ENCODE measurements around the gene NDUFA7. TPM values are rescaled to one million over a fixed set of nuclear protein-coding genes. Genes with fewer than 3 reads are reported as not detected.
A peak's percentile ranks its signal among the peaks of the same experiment; 100 is the strongest.

The NDUFA7 gene
- polyA plus RNA-seq, 1 donor from 2014 or later: 37.3 TPM

DNA sequence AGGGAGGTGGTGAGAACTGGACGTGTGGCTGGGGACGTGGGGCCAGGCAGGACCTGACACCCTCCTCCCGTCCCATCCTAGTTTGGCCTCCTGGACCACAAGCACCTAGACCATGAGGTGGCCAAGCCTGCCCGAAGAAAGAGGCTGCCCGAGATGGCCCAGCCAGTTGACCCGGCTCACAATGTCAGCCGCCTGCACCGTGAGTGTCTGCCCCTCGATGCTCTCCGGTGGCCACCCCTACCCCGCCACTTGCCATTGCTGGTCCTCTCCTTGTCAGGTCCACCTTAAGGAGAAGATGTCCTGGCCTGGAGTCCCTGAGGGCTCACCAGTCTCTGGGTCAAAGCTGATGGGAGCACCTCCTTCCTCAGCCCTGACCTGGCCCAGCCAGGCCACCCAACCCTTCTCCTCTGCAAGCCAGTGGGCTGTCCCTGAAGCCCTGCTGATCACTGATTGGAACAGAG, 45.0 kb upstream of the NDUFA7 start:
- Histone ChIP-seq H2AFZ (ENCODE audit: low read depth, low read length) (no peak overlapping the region), H3F3A (ENCODE audit: insufficient read depth, low read length, poor library complexity, severe bottlenecking) (no peaks in the 10 kb centered on the region), H3K9me3 (ENCODE audit: low read length) (no peaks in the 10 kb centered on the region), H3K27ac (ENCODE audit: low read length) (no peak overlapping the region), H3K27me3 (ENCODE audit: insufficient read depth, low read depth, low read length) (peaks cover 45% of the 10 kb centered on the region), H3K4me2 (ENCODE audit: low read length) (no peak overlapping the region), H3K9me2 (ENCODE audit: insufficient read depth, low read length) (no peaks in the 10 kb centered on the region), H4K20me1 (ENCODE audit: insufficient read depth) (no peaks in the 10 kb centered on the region), H3K9ac (ENCODE audit: low read length) (no peak overlapping the region), H3K79me2 (replicated peaks; ENCODE audit: insufficient read depth, low read length) (no peaks in the 10 kb centered on the region), H3K36me3 (ENCODE audit: insufficient read depth, low read length) (no peaks in the 10 kb centered on the region), H3K4me3 (ENCODE audit: low read length) (no peak overlapping the region)
- TF ChIP-seq EZH2 (IDR thresholded peaks at IDR 0.05; ENCODE audit: borderline replicate concordance, insufficient read depth, low read length, poor library complexity, severe bottlenecking) (no peak), RAD21 (conservative IDR thresholded peaks at IDR 0.05) (no peak), EP300 (conservative IDR thresholded peaks at IDR 0.05; ENCODE audit: poor library complexity, severe bottlenecking) (no peak), TAF1 (IDR thresholded peaks at IDR 0.05; ENCODE audit: low read depth) (no peak), POLR2AphosphoS5 (IDR thresholded peaks at IDR 0.05) (no peak), MXI1 (conservative IDR thresholded peaks at IDR 0.05; ENCODE audit: poor library complexity, severe bottlenecking) (no peak), SMC3 (conservative IDR thresholded peaks at IDR 0.05; ENCODE audit: poor library complexity) (no peak)
- TF ChIP-seq, protein P1, sequence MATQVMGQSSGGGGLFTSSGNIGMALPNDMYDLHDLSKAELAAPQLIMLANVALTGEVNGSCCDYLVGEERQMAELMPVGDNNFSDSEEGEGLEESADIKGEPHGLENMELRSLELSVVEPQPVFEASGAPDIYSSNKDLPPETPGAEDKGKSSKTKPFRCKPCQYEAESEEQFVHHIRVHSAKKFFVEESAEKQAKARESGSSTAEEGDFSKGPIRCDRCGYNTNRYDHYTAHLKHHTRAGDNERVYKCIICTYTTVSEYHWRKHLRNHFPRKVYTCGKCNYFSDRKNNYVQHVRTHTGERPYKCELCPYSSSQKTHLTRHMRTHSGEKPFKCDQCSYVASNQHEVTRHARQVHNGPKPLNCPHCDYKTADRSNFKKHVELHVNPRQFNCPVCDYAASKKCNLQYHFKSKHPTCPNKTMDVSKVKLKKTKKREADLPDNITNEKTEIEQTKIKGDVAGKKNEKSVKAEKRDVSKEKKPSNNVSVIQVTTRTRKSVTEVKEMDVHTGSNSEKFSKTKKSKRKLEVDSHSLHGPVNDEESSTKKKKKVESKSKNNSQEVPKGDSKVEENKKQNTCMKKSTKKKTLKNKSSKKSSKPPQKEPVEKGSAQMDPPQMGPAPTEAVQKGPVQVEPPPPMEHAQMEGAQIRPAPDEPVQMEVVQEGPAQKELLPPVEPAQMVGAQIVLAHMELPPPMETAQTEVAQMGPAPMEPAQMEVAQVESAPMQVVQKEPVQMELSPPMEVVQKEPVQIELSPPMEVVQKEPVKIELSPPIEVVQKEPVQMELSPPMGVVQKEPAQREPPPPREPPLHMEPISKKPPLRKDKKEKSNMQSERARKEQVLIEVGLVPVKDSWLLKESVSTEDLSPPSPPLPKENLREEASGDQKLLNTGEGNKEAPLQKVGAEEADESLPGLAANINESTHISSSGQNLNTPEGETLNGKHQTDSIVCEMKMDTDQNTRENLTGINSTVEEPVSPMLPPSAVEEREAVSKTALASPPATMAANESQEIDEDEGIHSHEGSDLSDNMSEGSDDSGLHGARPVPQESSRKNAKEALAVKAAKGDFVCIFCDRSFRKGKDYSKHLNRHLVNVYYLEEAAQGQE (IDR thresholded peaks at IDR 0.05; ENCODE audit: borderline replicate concordance): no peak
- TF ChIP-seq, protein P2, sequence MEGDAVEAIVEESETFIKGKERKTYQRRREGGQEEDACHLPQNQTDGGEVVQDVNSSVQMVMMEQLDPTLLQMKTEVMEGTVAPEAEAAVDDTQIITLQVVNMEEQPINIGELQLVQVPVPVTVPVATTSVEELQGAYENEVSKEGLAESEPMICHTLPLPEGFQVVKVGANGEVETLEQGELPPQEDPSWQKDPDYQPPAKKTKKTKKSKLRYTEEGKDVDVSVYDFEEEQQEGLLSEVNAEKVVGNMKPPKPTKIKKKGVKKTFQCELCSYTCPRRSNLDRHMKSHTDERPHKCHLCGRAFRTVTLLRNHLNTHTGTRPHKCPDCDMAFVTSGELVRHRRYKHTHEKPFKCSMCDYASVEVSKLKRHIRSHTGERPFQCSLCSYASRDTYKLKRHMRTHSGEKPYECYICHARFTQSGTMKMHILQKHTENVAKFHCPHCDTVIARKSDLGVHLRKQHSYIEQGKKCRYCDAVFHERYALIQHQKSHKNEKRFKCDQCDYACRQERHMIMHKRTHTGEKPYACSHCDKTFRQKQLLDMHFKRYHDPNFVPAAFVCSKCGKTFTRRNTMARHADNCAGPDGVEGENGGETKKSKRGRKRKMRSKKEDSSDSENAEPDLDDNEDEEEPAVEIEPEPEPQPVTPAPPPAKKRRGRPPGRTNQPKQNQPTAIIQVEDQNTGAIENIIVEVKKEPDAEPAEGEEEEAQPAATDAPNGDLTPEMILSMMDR (IDR thresholded peaks at IDR 0.05; ENCODE audit: poor library complexity, severe bottlenecking): no peak

DNA sequence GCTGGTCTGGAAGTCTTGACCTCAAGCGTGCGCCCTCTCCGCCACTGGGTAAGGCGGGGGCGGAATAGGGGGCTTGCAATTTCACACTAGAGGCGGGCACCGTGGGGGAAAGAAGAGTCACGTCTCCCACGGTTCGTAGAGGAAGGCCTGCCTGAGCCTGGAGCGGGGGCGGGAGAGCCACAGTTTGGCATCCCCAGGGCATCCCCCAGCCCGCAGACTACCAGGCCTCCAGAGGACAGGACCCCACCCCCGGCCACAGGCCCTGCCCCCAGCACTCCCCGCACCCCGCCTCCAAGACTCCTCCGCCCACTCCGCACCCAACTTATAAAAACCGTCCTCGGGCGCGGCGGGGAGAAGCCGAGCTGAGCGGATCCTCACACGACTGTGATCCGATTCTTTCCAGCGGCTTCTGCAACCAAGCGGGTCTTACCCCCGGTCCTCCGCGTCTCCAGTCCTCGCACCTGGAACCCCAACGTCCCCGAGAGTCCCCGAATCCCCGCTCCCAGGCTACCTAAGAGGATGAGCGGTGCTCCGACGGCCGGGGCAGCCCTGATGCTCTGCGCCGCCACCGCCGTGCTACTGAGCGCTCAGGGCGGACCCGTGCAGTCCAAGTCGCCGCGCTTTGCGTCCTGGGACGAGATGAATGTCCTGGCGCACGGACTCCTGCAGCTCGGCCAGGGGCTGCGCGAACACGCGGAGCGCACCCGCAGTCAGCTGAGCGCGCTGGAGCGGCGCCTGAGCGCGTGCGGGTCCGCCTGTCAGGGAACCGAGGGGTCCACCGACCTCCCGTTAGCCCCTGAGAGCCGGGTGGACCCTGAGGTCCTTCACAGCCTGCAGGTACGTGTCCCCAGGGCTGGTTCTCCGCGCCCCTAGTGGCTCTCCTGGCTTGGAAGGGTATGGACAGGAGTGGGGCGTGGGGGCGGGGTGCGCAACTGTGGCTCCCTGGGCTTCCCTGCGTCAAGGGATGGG, 42.9 kb upstream of the NDUFA7 start, which contains the start of gene ANGPTL4:
TSS of gene ANGPTL4 (plus strand) at position 353 of the 969 bp plus-strand sequence. CDS start at position 520, 167 bp downstream.
- Histone ChIP-seq H3K27me3 (ENCODE audit: insufficient read depth, low read depth, low read length) (peaks cover 45% of the 10 kb centered on the region), H3K79me2 (replicated peaks; ENCODE audit: insufficient read depth, low read length) (no peaks in the 10 kb centered on the region), H3F3A (ENCODE audit: insufficient read depth, low read length, poor library complexity, severe bottlenecking) (no peaks in the 10 kb centered on the region), H3K4me2 (ENCODE audit: low read length) (no peak within 1 kb of the TSS), H3K36me3 (ENCODE audit: insufficient read depth, low read length) (no peaks in the 10 kb centered on the region), H2AFZ (ENCODE audit: low read depth, low read length) (no peak within 1 kb of the TSS), H3K27ac (ENCODE audit: low read length) (no peak within 1 kb of the TSS), H3K4me3 (ENCODE audit: low read length) (peak within 1 kb of the TSS; percentile 60), H3K9me3 (ENCODE audit: low read length) (no peaks in the 10 kb centered on the region), H4K20me1 (ENCODE audit: insufficient read depth) (no peaks in the 10 kb centered on the region), H3K9ac (ENCODE audit: low read length) (peak within 1 kb of the TSS; percentile 9), H3K9me2 (ENCODE audit: insufficient read depth, low read length) (no peaks in the 10 kb centered on the region)
- TF ChIP-seq POLR2AphosphoS5 (IDR thresholded peaks at IDR 0.05): no peak
- TF ChIP-seq, protein P2 (IDR thresholded peaks at IDR 0.05; ENCODE audit: poor library complexity, severe bottlenecking): peak; percentile 27
- TF ChIP-seq SMC3 (conservative IDR thresholded peaks at IDR 0.05; ENCODE audit: poor library complexity): no peak
- TF ChIP-seq TAF1 (IDR thresholded peaks at IDR 0.05; ENCODE audit: low read depth): no peak
- TF ChIP-seq EZH2 (IDR thresholded peaks at IDR 0.05; ENCODE audit: borderline replicate concordance, insufficient read depth, low read length, poor library complexity, severe bottlenecking): peak; percentile 26
